Activated B cell treated with CpG ODN at 0.5 μM for 24 hours (primary cell): Measurements from ENCODE around the gene ASXL1. TPM values are rescaled to one million over a fixed set of nuclear protein-coding genes. Genes with fewer than 3 reads are reported as not detected.
A peak's percentile ranks its signal among the peaks of the same experiment; 100 is the strongest.

ENCODE experiments used
- ATAC-seq: fragments of 200-7000 bp; cut with Tn5 transposase; one replicate; pipeline ENCODE4 v1.10.0; 2021; ENCODE audit warnings: low read depth, mild to moderate bottlenecking, moderate library complexity
- CTCF ChIA-PET: fragments of 350-600 bp; sonication (Branson Sonifier 250); formaldehyde crosslinking; loops from one replicate; lab custom pipeline; 2021; ENCODE audit warnings: antibody characterized with exemption; lab: Charles Lee
- POLR2A ChIA-PET: fragments of 350-600 bp; sonication (Branson Sonifier 250); formaldehyde crosslinking; loops from one replicate; lab custom pipeline; 2021; ENCODE audit warnings: antibody characterized with exemption; lab: Charles Lee
- DNase-seq: peaks from one replicate; pipeline ENCODE4 v3.0.0; 2022
- H3K27ac Mint-ChIP-seq: one replicate; pipeline ENCODE4 v1.8.0; 2020; ENCODE audit warnings: mixed read lengths
- H3K27me3 Mint-ChIP-seq: one replicate; pipeline ENCODE4 v1.8.0; 2021; ENCODE audit warnings: mixed read lengths
- H3K36me3 Mint-ChIP-seq: one replicate; pipeline ENCODE4 v1.8.0; 2021; ENCODE audit warnings: low read depth, mixed read lengths
- H3K4me1 Mint-ChIP-seq: one replicate; pipeline ENCODE4 v1.8.0; 2021; ENCODE audit warnings: mixed read lengths
- H3K4me3 Mint-ChIP-seq: one replicate; pipeline ENCODE4 v1.8.0; 2020; ENCODE audit warnings: mild to moderate bottlenecking, mixed read lengths
- H3K9me3 Mint-ChIP-seq: one replicate; pipeline ENCODE4 v1.8.0; 2020; ENCODE audit warnings: mixed read lengths
- intact Hi-C: fragments of 100-400 bp; cut with micrococcal nuclease; formaldehyde crosslinking; loops from one replicate; pipeline ENCODE4 v1.15.1; 2024
- total RNA-seq: library from RNA; stranded (reverse); gene quantifications from 2 replicates; pipeline ENCODE4 v1.2.3, GENCODE V29; 2022
- TF ChIP-seq, protein P1 (sequence below): fragments of 200-600 bp; IDR thresholded peaks from one replicate; pipeline ENCODE4 v1.8.0; 2022; ENCODE audit warnings: antibody characterized with exemption, mild to moderate bottlenecking

The ASXL1 gene
- total RNA-seq, 1 donor from 2014 or later = 169 TPM

DNA sequence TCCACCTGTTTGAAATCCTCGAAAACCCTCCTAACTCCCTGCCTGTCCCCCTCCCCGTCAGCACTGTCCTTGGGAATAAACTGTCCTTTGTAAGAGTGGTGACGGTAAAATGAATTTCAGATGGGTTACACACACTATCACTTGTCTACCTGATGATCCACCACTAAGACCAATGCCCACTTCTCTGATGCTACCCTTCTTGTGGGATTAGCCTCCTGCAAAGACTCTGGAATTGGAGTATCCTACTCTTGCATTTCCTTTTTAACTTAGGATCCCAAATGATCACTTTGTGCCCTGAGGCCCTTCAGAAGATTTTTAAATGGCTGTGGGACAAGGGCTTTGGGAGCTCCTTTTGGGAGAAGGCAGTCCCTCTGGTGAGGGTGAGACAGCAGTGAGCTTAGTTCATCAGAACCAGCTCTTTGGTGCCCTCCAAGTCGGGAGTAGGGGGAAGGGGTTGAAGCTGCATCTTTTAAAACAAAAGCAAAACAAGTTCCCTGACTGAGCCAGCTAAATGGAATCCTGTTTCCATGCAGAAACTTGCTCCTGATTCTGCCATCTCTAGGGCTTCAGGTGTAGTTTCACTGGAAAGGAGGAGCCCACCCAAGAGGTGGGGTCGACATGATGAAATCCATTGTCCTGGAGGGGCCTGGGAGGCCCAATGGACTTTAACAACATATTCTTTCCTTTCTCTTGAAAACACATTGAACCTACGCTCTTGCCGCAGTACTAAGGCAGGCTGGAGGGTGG, 86.5 kb downstream of the ASXL1 start:
- intact Hi-C loops = no loop called here
- Mint-ChIP-seq H3K9me3 (no peaks in the 10 kb centered on the region), H3K27me3 (no peaks in the 10 kb centered on the region), H3K4me1 (peaks cover 31% of the 10 kb centered on the region), H3K4me3 (no peak overlapping the region), H3K27ac (no peak overlapping the region), H3K36me3 (peaks cover 42% of the 10 kb centered on the region)
- DNase-seq (no peak), ATAC-seq (no peak)
- ChIA-PET CTCF (interaction anchor here (1.0 kb wide), 1 partner anchor 208 kb away, joined by 3 read pairs; no protein-coding TSS in a partner anchor), POLR2A (no interaction called here)
- TF ChIP-seq, protein P1, sequence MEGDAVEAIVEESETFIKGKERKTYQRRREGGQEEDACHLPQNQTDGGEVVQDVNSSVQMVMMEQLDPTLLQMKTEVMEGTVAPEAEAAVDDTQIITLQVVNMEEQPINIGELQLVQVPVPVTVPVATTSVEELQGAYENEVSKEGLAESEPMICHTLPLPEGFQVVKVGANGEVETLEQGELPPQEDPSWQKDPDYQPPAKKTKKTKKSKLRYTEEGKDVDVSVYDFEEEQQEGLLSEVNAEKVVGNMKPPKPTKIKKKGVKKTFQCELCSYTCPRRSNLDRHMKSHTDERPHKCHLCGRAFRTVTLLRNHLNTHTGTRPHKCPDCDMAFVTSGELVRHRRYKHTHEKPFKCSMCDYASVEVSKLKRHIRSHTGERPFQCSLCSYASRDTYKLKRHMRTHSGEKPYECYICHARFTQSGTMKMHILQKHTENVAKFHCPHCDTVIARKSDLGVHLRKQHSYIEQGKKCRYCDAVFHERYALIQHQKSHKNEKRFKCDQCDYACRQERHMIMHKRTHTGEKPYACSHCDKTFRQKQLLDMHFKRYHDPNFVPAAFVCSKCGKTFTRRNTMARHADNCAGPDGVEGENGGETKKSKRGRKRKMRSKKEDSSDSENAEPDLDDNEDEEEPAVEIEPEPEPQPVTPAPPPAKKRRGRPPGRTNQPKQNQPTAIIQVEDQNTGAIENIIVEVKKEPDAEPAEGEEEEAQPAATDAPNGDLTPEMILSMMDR = no peak

DNA sequence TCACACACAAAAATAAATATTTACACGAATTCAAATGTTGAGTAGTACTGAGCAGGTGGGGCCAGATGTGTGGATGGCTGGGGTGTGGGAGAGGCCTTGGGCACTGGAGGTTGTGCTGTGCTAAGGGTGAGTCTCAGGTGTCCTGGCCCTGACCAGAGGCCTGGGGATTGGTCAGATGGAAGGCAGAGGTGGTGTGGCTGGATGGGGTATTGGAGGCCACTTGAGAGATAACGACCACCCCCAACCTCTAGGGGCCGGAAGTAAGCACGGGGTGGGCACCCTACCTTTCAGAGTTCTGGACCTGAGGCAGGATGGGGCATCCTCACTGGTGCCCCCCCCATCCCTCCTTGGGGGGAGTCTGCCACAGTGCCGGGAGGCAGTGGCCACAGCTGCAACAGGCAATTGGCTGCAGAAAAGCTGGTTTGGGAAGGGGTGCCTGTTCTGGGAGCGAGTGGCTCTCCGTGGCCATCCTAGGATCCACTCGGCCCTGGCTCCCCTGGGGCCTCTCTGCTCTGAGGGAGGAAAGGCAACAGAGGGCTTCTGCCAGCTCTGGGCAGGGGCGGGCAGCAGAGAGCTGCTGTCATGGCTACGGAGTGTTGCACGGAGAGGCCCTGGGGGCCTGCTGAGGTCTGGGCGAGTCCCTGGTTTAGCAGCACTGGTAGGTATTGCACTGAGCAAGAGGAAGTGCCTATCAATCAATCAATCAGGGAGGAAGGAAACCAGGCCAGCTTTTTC, 87.6 kb downstream of the ASXL1 start:
- peaks cover 35% of the 10 kb centered on the region for H3K36me3 Mint-ChIP-seq
- H3K9me3 Mint-ChIP-seq = no peaks in the 10 kb centered on the region
- DNase-seq = no peak
- no peak overlapping the region for H3K4me3 Mint-ChIP-seq
- no peaks in the 10 kb centered on the region for H3K27me3 Mint-ChIP-seq
- intact Hi-C loops = no loop called here
- POLR2A ChIA-PET = no interaction called here
- peak; percentile 46 for ATAC-seq
- H3K4me1 Mint-ChIP-seq = peaks cover 35% of the 10 kb centered on the region
- CTCF ChIA-PET = no interaction called here
- TF ChIP-seq, protein P1 = no peak
- no peak overlapping the region for H3K27ac Mint-ChIP-seq

DNA sequence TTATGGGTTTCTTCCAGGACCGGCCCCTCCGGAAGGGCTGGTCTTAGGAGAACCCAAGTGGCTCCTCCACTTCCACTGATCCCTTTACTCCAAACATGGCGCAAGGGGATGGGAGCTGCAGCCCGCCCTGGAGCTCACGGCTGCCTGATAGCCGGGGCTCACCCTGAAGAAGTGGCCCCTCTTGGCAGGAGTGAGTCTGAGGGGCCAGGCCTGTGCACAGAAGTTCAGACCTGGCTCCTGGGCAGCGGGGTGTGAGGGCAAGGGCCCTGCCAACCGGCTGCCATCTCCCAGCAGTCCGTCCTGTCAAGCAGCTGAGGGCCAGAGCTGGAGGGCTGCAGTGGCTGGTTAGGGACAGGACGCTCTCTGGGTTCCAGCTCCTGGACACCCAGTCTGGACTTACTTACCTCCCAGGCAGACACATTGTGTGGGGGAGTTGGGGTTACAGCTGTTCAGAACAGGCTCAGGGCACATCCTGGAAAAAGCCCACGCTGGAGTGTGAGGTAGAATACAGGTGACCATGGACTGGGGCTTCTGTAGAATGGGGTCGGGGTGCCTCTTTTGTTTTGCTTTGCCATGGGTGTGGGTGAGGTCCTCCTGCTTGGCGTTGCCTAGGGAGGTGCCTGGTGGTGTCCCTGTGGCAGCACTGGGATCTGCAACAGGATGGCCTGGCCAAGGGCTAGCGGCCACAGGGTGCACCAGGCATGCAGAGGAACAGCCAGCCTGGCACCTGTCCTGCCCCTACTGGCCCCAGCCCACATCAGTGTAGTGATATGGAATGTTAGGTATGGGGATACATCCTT, 88.4 kb downstream of the ASXL1 start:
- intact Hi-C loops = no loop called here

DNA sequence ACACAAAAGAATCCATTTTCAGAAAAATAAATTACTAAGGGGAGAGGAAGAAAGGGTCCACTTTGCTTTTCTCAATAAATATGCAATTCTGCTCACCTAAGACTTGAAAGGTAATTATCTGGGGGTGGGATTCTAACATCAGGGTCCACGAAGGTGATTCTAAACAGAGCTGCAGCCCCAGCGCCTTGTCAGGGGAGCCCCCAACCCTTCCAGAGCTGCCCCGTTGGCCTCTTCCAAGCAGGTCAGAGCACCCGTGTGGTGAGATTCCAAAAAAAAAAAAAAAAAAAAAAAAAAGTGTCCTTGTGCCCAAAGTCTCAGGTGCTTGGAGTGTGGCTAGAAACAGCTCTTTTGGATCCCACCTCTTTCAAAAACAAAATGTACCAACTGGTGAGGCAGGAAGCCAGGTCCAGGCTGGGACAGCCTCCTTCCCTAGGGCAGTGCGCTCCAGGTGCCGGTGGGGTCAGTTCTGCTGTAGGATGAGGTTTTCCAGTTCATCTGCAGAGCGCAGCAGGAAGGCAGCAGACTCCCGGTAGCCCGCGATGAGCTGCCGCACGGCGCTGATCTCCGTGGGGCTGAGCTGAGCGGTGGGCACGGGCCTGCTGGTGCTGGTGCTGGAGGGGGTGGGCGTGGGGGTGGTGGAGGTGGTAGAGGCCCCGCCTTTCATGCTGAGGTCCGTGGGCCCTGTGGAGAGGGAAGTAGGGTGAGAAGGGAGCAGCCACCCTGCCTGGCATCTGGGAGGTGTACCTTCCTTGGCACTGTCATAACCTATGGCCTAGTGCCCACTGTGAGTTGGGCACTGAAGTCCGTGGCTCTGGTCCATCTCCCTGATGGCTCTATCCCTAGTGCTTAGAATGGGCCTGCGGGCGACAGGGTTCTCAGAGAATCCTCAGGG, 89.3 kb downstream of the ASXL1 start:
- CTCF ChIA-PET = no interaction called here
- no peak overlapping the region for H3K4me3 Mint-ChIP-seq
- H3K36me3 Mint-ChIP-seq = peaks cover 26% of the 10 kb centered on the region
- H3K4me1 Mint-ChIP-seq = peaks cover 34% of the 10 kb centered on the region
- no peak overlapping the region for H3K27ac Mint-ChIP-seq
- H3K9me3 Mint-ChIP-seq = no peaks in the 10 kb centered on the region
- DNase-seq (no peak), ATAC-seq (no peak)
- TF ChIP-seq, protein P1 = no peak
- no peaks in the 10 kb centered on the region for H3K27me3 Mint-ChIP-seq
- intact Hi-C loops = no loop called here
- POLR2A ChIA-PET = no interaction called here

More for the DNA sequence above, 88.4 kb downstream of the ASXL1 start:
- ChIA-PET POLR2A (no interaction called here), CTCF (no interaction called here)
- DNase-seq (no peak), ATAC-seq (no peak)
- Mint-ChIP-seq H3K9me3 (no peaks in the 10 kb centered on the region), H3K4me1 (peaks cover 35% of the 10 kb centered on the region), H3K36me3 (peaks cover 29% of the 10 kb centered on the region), H3K27ac (no peak overlapping the region), H3K27me3 (no peaks in the 10 kb centered on the region), H3K4me3 (no peak overlapping the region)
- TF ChIP-seq, protein P1 = no peak
